Measurements from ENCODE around the gene NKAPD1. TPM values are rescaled to one million over a fixed set of nuclear protein-coding genes. Genes with fewer than 3 reads are reported as not detected.

Gene NKAPD1
- total and polyA plus RNA-seq, 9 of the 15 experiments (the other 6 are each of a cell fraction or from before 2014, with no cell fraction given) = 14.1 to 73.5 (median 29.3) TPM

DNA sequence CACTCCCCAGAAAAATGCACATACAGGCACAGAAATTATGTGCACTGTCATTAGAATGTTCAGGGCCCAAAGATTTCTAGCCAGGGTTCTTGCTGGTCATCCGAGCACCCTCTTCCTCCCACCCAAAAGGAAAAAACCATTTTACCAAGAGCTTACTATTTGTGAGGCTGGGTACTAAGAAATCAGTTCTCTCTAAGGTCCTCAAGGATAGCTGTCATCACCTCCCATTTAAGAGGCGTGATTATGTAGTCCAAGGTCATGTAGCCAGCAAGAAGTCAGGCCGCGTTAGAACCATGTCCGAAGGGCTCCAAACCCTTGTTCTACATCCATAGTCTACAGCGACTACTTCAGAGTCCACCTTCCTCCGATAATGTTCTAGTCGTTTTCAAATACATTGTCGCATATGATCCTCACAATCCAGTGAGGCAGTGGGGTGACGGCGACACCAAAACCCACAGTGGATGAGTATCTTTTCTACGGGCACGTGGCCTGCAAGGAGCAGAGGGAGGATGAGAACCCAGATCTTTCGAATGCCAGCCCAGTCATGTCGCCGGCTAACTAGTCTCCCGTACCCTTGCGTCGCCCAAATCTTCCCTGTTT lies 11.8 kb downstream of the NKAPD1 start (continued):
- TF ChIP-seq KDM2B (CRISPR knock-in tag; IDR thresholded peaks at IDR 0.05) (no peak), STAT5B (CRISPR knock-in tag; IDR thresholded peaks at IDR 0.05) (no peak), ZC3H8 (IDR thresholded peaks at IDR 0.05) (0 out of 2 replicates have a peak, but pooled peaks have one; percentile 11), TCF7 (IDR thresholded peaks at IDR 0.05; ENCODE audit: borderline replicate concordance) (no peak), TARDBP (IDR thresholded peaks at IDR 0.05) (peak; percentile 55; the same call in 1 of the 2 replicates), L3MBTL2 (IDR thresholded peaks at IDR 0.05) (peak; percentile 82), ZBTB17 (CRISPR knock-in tag; IDR thresholded peaks at IDR 0.05) (0 out of 2 replicates have a peak, but pooled peaks have one; percentile 16), ZNF431 (CRISPR knock-in tag; IDR thresholded peaks at IDR 0.05) (peak; percentile 64; the same call in 1 of the 2 replicates), SIN3A (IDR thresholded peaks at IDR 0.05; ENCODE audit: borderline replicate concordance in 2 of 2, control insufficient read depth in 1 of 2, low read depth in 2 of 2, low read length in 2 of 2) (peak; percentile 53 to 56; a peak in 1 of 4 replicates), MAFK (IDR thresholded peaks at IDR 0.05; ENCODE audit: low read length) (no peak), RAD51 (IDR thresholded peaks at IDR 0.05; ENCODE audit: borderline replicate concordance, low read depth) (peak; percentile 80), NR2C2 (CRISPR knock-in tag; IDR thresholded peaks at IDR 0.05) (no peak), NR2C2 (tag; IDR thresholded peaks at IDR 0.05) (no peak), HDAC1 (IDR thresholded peaks at IDR 0.05) (0 out of 4 replicates have a peak, but pooled peaks of 1 of the 2 experiments have one; percentile 15), TOE1 (IDR thresholded peaks at IDR 0.05; ENCODE audit: borderline replicate concordance) (no peak), TOE1 (CRISPR knock-in tag; IDR thresholded peaks at IDR 0.05; ENCODE audit: borderline replicate concordance, low read depth) (0 out of 2 replicates have a peak, but pooled peaks have one; percentile 18), MTF1 (CRISPR knock-in tag; IDR thresholded peaks at IDR 0.05; ENCODE audit: borderline replicate concordance) (no peak), ZNF445 (CRISPR knock-in tag; IDR thresholded peaks at IDR 0.05; ENCODE audit: low read depth) (no peak), ZSCAN32 (CRISPR knock-in tag; IDR thresholded peaks at IDR 0.05) (no peak; the same call in 1 of the 2 replicates)
- TF ChIP-seq, protein P1, sequence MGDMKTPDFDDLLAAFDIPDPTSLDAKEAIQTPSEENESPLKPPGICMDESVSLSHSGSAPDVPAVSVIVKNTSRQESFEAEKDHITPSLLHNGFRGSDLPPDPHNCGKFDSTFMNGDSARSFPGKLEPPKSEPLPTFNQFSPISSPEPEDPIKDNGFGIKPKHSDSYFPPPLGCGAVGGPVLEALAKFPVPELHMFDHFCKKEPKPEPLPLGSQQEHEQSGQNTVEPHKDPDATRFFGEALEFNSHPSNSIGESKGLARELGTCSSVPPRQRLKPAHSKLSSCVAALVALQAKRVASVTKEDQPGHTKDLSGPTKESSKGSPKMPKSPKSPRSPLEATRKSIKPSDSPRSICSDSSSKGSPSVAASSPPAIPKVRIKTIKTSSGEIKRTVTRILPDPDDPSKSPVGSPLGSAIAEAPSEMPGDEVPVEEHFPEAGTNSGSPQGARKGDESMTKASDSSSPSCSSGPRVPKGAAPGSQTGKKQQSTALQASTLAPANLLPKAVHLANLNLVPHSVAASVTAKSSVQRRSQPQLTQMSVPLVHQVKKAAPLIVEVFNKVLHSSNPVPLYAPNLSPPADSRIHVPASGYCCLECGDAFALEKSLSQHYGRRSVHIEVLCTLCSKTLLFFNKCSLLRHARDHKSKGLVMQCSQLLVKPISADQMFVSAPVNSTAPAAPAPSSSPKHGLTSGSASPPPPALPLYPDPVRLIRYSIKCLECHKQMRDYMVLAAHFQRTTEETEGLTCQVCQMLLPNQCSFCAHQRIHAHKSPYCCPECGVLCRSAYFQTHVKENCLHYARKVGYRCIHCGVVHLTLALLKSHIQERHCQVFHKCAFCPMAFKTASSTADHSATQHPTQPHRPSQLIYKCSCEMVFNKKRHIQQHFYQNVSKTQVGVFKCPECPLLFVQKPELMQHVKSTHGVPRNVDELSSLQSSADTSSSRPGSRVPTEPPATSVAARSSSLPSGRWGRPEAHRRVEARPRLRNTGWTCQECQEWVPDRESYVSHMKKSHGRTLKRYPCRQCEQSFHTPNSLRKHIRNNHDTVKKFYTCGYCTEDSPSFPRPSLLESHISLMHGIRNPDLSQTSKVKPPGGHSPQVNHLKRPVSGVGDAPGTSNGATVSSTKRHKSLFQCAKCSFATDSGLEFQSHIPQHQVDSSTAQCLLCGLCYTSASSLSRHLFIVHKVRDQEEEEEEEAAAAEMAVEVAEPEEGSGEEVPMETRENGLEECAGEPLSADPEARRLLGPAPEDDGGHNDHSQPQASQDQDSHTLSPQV (IDR thresholded peaks at IDR 0.05) = peak; percentile 54; the same call in 1 of the 2 replicates
- TF ChIP-seq, protein P2, sequence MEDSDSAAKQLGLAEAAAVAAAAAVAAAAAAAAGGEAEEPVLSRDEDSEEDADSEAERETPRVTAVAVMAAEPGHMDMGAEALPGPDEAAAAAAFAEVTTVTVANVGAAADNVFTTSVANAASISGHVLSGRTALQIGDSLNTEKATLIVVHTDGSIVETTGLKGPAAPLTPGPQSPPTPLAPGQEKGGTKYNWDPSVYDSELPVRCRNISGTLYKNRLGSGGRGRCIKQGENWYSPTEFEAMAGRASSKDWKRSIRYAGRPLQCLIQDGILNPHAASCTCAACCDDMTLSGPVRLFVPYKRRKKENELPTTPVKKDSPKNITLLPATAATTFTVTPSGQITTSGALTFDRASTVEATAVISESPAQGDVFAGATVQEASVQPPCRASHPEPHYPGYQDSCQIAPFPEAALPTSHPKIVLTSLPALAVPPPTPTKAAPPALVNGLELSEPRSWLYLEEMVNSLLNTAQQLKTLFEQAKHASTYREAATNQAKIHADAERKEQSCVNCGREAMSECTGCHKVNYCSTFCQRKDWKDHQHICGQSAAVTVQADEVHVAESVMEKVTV (CRISPR knock-in tag; IDR thresholded peaks at IDR 0.05) = 0 out of 2 replicates have a peak, but pooled peaks have one; percentile 27
- TF ChIP-seq, protein P3, sequence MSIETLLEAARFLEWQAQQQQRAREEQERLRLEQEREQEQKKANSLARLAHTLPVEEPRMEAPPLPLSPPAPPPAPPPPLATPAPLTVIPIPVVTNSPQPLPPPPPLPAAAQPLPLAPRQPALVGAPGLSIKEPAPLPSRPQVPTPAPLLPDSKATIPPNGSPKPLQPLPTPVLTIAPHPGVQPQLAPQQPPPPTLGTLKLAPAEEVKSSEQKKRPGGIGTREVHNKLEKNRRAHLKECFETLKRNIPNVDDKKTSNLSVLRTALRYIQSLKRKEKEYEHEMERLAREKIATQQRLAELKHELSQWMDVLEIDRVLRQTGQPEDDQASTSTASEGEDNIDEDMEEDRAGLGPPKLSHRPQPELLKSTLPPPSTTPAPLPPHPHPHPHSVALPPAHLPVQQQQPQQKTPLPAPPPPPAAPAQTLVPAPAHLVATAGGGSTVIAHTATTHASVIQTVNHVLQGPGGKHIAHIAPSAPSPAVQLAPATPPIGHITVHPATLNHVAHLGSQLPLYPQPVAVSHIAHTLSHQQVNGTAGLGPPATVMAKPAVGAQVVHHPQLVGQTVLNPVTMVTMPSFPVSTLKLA (conservative IDR thresholded peaks at IDR 0.05) = peak; percentile 63 to 71
